ENCODE measurements around the gene TTC7B. TPM values are rescaled to one million over a fixed set of nuclear protein-coding genes. Genes with fewer than 3 reads are reported as not detected.

The TTC7B gene
- total RNA-seq, 1 donor from 2014 or later = 55.5 TPM

DNA sequence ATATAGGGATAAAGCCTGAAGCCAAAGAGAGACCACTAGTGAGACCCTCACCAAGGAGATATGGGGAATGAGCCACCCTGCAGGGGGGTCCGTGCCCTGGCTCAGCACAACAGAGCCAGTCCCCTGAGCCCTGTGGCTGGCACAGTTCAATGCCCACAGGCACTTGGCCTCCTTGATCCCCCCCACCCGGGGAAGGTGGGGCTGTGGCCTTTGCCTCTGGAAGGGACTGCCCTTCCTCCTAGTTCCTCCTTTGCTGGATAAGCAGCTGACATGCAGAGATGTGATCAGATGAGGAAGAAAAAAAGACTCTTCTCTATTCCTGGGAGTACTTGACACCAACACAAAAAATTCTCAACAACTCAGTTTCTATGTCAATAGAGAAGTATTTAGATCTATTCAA lies 19.9 kb downstream of the TTC7B start:
- no peak for DNase-seq
- Histone ChIP-seq H3K4me3 (no peak overlapping the region), H3K4me1 (peaks cover 31% of the 10 kb centered on the region), H3K27me3 (ENCODE audit: low read depth) (no peaks in the 10 kb centered on the region), H3K9me3 (replicated peaks) (no peaks in the 10 kb centered on the region), H3K27ac (replicated peaks) (no peak overlapping the region), H3K36me3 (no peaks in the 10 kb centered on the region)
- TF ChIP-seq, protein P1, sequence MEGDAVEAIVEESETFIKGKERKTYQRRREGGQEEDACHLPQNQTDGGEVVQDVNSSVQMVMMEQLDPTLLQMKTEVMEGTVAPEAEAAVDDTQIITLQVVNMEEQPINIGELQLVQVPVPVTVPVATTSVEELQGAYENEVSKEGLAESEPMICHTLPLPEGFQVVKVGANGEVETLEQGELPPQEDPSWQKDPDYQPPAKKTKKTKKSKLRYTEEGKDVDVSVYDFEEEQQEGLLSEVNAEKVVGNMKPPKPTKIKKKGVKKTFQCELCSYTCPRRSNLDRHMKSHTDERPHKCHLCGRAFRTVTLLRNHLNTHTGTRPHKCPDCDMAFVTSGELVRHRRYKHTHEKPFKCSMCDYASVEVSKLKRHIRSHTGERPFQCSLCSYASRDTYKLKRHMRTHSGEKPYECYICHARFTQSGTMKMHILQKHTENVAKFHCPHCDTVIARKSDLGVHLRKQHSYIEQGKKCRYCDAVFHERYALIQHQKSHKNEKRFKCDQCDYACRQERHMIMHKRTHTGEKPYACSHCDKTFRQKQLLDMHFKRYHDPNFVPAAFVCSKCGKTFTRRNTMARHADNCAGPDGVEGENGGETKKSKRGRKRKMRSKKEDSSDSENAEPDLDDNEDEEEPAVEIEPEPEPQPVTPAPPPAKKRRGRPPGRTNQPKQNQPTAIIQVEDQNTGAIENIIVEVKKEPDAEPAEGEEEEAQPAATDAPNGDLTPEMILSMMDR (IDR thresholded peaks at IDR 0.05; ENCODE audit: borderline replicate concordance) = no peak
- intact Hi-C loops (cut with micrococcal nuclease) = no loop called here

GRCh38 chr14:90795744-90796143 lies 20.5 kb downstream of the TTC7B start:
- H3K4me3 ChIP-seq = no peak overlapping the region
- H3K4me1 ChIP-seq = peaks cover 35% of the 10 kb centered on the region
- no peaks in the 10 kb centered on the region for H3K36me3 ChIP-seq
- DNase-seq = no peak
- no peaks in the 10 kb centered on the region for H3K9me3 ChIP-seq (replicated peaks)
- intact Hi-C loops (cut with micrococcal nuclease) = no loop called here
- H3K27ac ChIP-seq (replicated peaks) = no peak overlapping the region
- TF ChIP-seq, protein P1 (IDR thresholded peaks at IDR 0.05; ENCODE audit: borderline replicate concordance) = no peak
- no peaks in the 10 kb centered on the region for H3K27me3 ChIP-seq (ENCODE audit: low read depth)

GRCh38 chr14:90791486-90791885 lies 24.7 kb downstream of the TTC7B start:
- Histone ChIP-seq H3K27ac (replicated peaks) (no peak overlapping the region), H3K9me3 (replicated peaks) (no peaks in the 10 kb centered on the region), H3K27me3 (ENCODE audit: low read depth) (no peaks in the 10 kb centered on the region), H3K36me3 (no peaks in the 10 kb centered on the region), H3K4me1 (peaks cover 18% of the 10 kb centered on the region), H3K4me3 (no peak overlapping the region)
- intact Hi-C loops (cut with micrococcal nuclease) = no loop called here
- TF ChIP-seq, protein P1 (IDR thresholded peaks at IDR 0.05; ENCODE audit: borderline replicate concordance) = no peak
- no peak for DNase-seq

DNA sequence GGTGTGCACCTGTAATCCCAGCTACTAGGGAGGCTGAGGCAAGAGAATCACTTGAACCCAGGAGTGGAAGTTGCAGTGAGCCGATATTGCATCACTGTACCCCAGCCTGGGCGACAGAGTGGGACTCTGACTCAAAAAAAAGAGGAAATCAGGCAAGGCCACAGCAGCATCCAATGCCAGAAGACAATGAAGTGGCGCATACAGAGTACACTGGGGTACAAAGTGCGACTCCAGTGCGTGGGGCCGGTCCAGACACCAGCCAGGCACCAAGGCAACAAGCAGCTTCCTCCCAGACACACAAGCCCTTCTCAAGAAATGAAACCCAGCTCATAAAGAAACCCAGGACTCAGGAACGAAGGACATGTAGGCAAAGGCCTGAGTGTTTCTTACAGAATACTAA lies 28.2 kb downstream of the TTC7B start:
- Histone ChIP-seq H3K4me1 (peaks cover 8% of the 10 kb centered on the region), H3K27me3 (ENCODE audit: low read depth) (no peaks in the 10 kb centered on the region), H3K36me3 (peaks cover 21% of the 10 kb centered on the region), H3K4me3 (no peak overlapping the region), H3K9me3 (replicated peaks) (no peaks in the 10 kb centered on the region), H3K27ac (replicated peaks) (no peak overlapping the region)
- DNase-seq = no peak
- intact Hi-C loops (cut with micrococcal nuclease) = no loop called here
- TF ChIP-seq, protein P1 (IDR thresholded peaks at IDR 0.05; ENCODE audit: borderline replicate concordance) = no peak

DNA sequence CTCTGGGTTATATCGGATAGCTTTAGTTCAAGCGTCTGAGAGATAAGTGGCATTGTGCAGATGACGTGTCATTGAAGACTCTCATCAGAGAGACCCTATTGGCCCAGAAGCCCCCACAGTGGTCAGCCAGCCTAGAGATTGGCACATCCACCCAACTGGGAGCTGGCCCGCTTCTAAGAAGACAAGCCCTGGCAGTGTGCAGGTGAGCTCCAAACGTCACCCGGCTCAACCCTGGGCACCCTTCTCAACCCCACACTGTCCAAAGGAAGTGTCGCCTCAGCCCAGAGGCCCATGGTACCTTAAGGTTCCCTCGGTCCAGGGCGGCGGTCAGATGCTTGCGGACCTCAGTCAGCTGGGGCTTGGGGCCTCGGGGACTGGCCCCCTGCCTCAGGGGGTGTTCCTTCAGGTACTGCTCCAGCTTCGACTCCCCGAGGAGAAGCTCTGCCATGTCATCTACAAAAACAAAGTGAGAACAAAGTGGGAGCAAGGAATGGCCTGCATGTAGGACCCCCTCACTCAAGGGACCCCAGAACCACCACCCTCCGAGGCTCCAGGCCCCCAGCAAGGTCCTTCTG lies 30.3 kb downstream of the TTC7B start:
- Histone ChIP-seq H3K9me3 (replicated peaks) (no peaks in the 10 kb centered on the region), H3K4me3 (no peak overlapping the region), H3K27me3 (ENCODE audit: low read depth) (no peaks in the 10 kb centered on the region), H3K36me3 (peaks cover 41% of the 10 kb centered on the region), H3K27ac (replicated peaks) (no peak overlapping the region), H3K4me1 (peaks cover under 1% of the 10 kb centered on the region)
- intact Hi-C loops (cut with micrococcal nuclease) = no loop called here
- TF ChIP-seq, protein P1 (IDR thresholded peaks at IDR 0.05; ENCODE audit: borderline replicate concordance) = no peak
- no peak for DNase-seq

Measured in left ventricle myocardium inferior (tissue), 1 donor.